Limb (tissue), 2 donors: ENCODE measurements around the gene NXF2B.
"Not testable (repeated sequence)": the region's sequence is repeated elsewhere in the genome, so short reads cannot be mapped to it uniquely, and the experiment has no call there.

Experiments used
- DNase-seq, 2 donors: peaks; one replicate each; pipeline ENCODE4 v3.0.0-alpha.2; 2016; ENCODE audit errors: extremely low spot score in 2 of 2

The NXF2B gene

GRCh38 chrX:102439908-102440307 lies at the start of gene NXF2B:
Gene NXF2B (minus strand): TSS chrX:102440008. CDS start chrX:102380036, 59,972 bp downstream.
- DNase-seq = not testable (repeated sequence)

- not testable (repeated sequence) for DNase-seq
Measured at GRCh38 chrX:102478765-102479164, 39.0 kb upstream of the NXF2B start.

GRCh38 chrX:102471762-102472220 lies 32.0 kb upstream of the NXF2B start, which contains the start of gene TCP11X2:
Gene TCP11X2 (minus strand): TSS chrX:102471812.
- DNase-seq = not testable (repeated sequence)

GRCh38 chrX:102470215-102470614 lies 30.4 kb upstream of the NXF2B start:
- DNase-seq = not testable (repeated sequence)

DNA sequence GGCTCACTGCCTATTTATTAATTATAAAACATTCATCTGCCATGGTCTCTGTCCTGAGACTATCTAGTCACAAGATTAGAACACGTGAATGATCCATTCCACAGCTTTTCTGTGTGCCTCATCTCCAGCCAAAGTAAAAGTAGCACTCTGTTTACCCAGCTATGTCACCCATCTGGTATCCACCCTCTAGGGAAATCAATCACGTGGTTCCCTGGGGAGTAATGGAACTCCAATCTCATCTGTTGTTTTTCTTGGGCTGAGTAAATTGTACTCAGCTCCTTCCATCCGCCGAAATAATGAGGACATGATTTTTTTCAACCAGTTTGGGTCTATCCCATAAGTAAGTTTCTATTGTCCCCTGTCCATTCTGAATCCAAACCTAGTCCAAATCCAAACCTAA lies 18.8 kb upstream of the NXF2B start:
- not testable (repeated sequence) for DNase-seq

DNA sequence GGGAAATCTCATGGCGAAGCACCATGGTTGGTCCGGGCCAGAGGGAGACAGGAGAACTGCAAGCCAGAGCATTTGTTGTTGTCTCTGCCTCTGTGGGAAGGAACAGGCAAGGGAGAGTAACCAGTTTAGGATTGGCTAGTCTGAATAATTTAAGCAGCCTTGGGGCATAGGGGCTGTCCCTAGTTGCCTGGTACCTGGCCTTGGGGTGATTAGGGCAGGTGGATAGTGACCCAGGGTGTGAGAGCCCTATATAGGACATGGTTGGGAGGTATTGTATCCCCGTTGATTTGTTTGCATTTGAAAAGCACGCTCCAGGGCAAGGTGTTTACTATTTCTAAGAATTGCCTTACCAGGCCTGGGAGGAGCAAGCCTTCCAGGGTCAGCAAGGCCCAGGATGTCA lies 25.3 kb downstream of the NXF2B start:
- not testable (repeated sequence) for DNase-seq

DNA sequence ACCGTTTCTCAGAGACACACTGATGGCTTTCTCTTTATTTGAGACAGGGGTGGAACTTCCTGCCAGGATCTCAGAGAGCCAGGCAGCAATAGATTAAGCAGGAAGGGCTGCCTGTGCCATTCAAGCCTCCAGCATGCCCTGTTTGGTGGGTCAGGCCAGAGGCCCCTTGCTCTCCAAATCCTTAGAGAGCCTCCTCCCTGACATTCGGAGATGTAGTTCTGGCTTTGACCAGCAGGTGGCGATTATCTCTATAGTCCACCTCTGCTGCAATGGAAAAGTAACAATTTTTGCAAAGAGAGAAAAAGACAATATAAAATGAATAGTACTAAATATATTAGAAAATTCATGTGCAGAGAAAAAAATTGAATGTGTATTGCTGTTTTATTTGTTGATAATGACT lies 93.9 kb downstream of the NXF2B start:
- peak in 1 of 2 donors; percentile 62 for DNase-seq

DNA sequence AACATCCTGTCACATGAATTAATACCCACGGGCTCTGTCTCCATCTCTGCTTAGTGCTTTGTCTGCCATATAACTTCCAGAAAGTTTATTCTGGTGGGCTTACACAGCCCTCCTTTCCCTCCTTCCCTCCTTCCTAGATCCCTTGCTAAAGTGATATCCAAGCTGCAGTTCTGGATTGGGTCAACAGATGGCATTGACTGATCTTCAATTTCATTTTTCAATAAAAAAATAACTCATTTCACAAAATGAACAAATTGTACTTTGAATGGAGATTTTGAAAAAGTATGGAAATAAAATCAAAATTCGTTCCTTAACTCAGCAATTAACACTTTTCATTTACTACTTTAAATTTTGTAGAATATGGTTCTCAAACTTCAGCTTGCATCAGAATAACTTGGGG lies 97.9 kb downstream of the NXF2B start:
- no peak for DNase-seq

DNA sequence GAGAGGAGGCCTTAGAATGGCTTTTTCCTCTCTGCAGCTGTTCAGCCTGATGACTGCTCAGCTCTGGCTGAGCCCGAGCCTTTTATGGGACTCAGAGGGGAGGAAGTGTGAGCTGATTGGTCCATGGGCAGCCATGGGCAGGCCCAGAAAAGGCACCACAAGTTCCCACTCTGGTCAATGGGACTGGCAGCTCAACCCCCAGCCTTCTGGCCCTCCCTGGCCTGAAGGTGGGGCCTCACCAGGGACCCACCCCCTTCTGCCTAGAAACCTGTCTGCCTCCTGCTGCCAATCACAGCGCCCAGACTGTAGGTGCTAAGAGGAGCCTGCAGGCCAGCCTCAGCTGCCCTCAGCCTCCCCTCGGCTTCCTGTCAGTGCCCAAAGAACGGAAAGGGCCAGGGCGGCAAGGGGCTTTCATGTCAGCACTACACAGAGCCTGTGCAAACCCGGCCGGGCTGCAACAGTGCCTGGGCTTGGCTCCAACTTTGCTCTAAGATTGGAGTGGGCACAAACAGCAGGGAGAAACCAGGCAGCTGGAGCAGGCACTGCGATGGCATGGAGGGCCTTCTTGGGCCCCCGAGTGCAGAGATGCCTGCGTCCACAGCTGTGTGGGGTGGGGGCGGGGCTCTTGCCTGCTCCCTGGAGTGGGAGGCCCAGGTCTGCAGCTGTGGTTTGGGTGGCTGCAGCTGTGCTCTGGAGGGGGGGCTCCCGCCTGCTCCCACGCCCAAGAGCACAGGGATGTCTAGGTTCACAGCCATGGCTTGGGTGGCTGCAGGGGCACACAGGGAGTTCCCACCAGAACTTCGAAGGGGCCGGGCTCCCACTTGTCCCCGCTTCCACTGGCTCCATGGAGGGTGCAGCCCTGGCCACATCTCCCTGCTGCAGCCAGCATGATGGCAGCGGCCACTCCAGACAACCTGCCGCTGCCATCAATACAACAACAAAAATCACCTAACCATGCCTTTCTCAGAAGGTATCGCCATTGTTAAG lies 100.2 kb downstream of the NXF2B start:
- DNase-seq = no peak

- DNase-seq = no peak
Measured at GRCh38 chrX:102338162-102338561, 101.6 kb downstream of the NXF2B start.
